GM23338 (cell line): Measurements from ENCODE around the gene FLNB. TPM values are rescaled to one million over a fixed set of nuclear protein-coding genes. Genes with fewer than 3 reads are reported as not detected.

Source experiments
- ATAC-seq: fragments of 200-7000 bp; cut with Tn5 transposase; 3 replicates; pipeline ENCODE4 v1.9.1; 2020
- DNase-seq: peaks from one replicate; pipeline ENCODE4 v3.0.0-alpha.2; 2015; ENCODE audit warnings: low spot score
- H2AFZ ChIP-seq: fragments of 200-600 bp; sonication (generic); 2 replicates; pipeline ENCODE4 v1.8.0; 2016; ENCODE audit warnings: antibody characterized with exemption, mild to moderate bottlenecking, moderate library complexity
- H3F3A ChIP-seq: fragments of 200-600 bp; sonication (generic); replicated peaks from 2 replicates; pipeline ENCODE4 v1.8.0; 2017; ENCODE audit warnings: antibody characterized with exemption, mixed run types, low read depth
- H3K27ac ChIP-seq: fragments of 200-600 bp; sonication (generic); 2 replicates; pipeline ENCODE4 v1.6.1; 2016; ENCODE audit warnings: low read depth
- H3K27me3 ChIP-seq: fragments of 200-600 bp; sonication (generic); 2 replicates; pipeline ENCODE4 v1.8.0; 2016; ENCODE audit warnings: mild to moderate bottlenecking, mixed run types, moderate library complexity; ENCODE audit not compliant: insufficient read depth
- H3K36me3 ChIP-seq: fragments of 200-600 bp; sonication (generic); 2 replicates; pipeline ENCODE4 v1.8.0; 2016; ENCODE audit warnings: mild to moderate bottlenecking; ENCODE audit not compliant: insufficient read depth
- H3K4me1 ChIP-seq: fragments of 200-600 bp; sonication (generic); 2 replicates; pipeline ENCODE4 v1.8.0; 2016; ENCODE audit warnings: mild to moderate bottlenecking, moderate library complexity; ENCODE audit not compliant: insufficient read depth
- H3K4me2 ChIP-seq: fragments of 200-600 bp; sonication (generic); 2 replicates; pipeline ENCODE4 v1.7.1; 2017; ENCODE audit warnings: mixed run types
- H3K4me3 ChIP-seq: fragments of 200-600 bp; sonication (generic); 2 replicates; pipeline ENCODE4 v1.6.1; 2016; ENCODE audit warnings: mixed run types
- H3K79me2 ChIP-seq: fragments of 200-600 bp; sonication (generic); replicated peaks from 2 replicates; pipeline ENCODE4 v1.8.0; 2017; ENCODE audit warnings: mild to moderate bottlenecking; ENCODE audit not compliant: insufficient read depth
- H3K9me2 ChIP-seq: fragments of 200-600 bp; sonication (generic); 2 replicates; pipeline ENCODE4 v1.8.0; 2017; ENCODE audit not compliant: insufficient read depth
- H4K20me1 ChIP-seq: fragments of 200-600 bp; sonication (generic); replicated peaks from 2 replicates; pipeline ENCODE4 v1.8.0; 2017; ENCODE audit warnings: mild to moderate bottlenecking; ENCODE audit not compliant: insufficient read depth
- H3K27ac Mint-ChIP-seq: 2 replicates; pipeline ENCODE4 v1.8.0; 2020; ENCODE audit warnings: inconsistent platforms, mild to moderate bottlenecking, moderate library complexity, mixed read lengths
- H3K27me3 Mint-ChIP-seq: 3 replicates; pipeline ENCODE4 v1.8.0; 2022; ENCODE audit warnings: low read depth, mild to moderate bottlenecking, moderate library complexity, mixed read lengths, inconsistent platforms; ENCODE audit not compliant: insufficient read depth, poor library complexity
- H3K36me3 Mint-ChIP-seq: 3 replicates; pipeline ENCODE4 v1.8.0; 2021; ENCODE audit warnings: low read depth, mild to moderate bottlenecking, inconsistent platforms, moderate library complexity, mixed read lengths
- H3K4me1 Mint-ChIP-seq: 3 replicates; pipeline ENCODE4 v1.8.0; 2020; ENCODE audit warnings: mild to moderate bottlenecking, inconsistent platforms, mixed read lengths
- H3K4me3 Mint-ChIP-seq: 3 replicates; pipeline ENCODE4 v1.8.0; 2021; ENCODE audit warnings: moderate library complexity, mild to moderate bottlenecking, inconsistent platforms, mixed read lengths
- H3K9me3 Mint-ChIP-seq: 3 replicates; pipeline ENCODE4 v1.8.0; 2020; ENCODE audit warnings: moderate library complexity, mild to moderate bottlenecking, inconsistent platforms, mixed read lengths
- CREB1 ChIP-seq: fragments of 250-450 bp; sonication (Bioruptor Pico); IDR thresholded peaks from 2 replicates; pipeline ENCODE4 v1.5.0; 2020; ENCODE audit warnings: low read depth, mild to moderate bottlenecking, moderate library complexity
- EZH2phosphoT487 ChIP-seq: fragments of 200-600 bp; sonication (generic); IDR thresholded peaks from one replicate; pipeline ENCODE4 v1.8.1; 2018; ENCODE audit warnings: antibody characterized with exemption; ENCODE audit not compliant: unreplicated experiment
- JUNB ChIP-seq: IDR thresholded peaks from one replicate; pipeline ENCODE4 v1.6.1; 2016; ENCODE audit warnings: antibody characterized with exemption; ENCODE audit not compliant: unreplicated experiment
- NANOG ChIP-seq: IDR thresholded peaks from 2 replicates; pipeline ENCODE4 v1.6.1; 2016; ENCODE audit warnings: antibody characterized with exemption, borderline replicate concordance
- POLR2AphosphoS5 ChIP-seq: IDR thresholded peaks from 2 replicates; pipeline ENCODE4 v1.6.1; 2016; ENCODE audit warnings: antibody characterized with exemption, low read depth
- STAT1 ChIP-seq: IDR thresholded peaks from one replicate; pipeline ENCODE4 v1.6.1; 2016; ENCODE audit warnings: antibody characterized with exemption; ENCODE audit not compliant: unreplicated experiment
- ZNF114 ChIP-seq: fragments of 250-450 bp; sonication (Bioruptor Pico); IDR thresholded peaks from 2 replicates; pipeline ENCODE4 v1.5.0; 2020; ENCODE audit warnings: mild to moderate bottlenecking, moderate library complexity
- polyA plus RNA-seq: library from polyadenylated mRNA; unstranded; fragments of >200 nt; fragmentation: Nextera tagmentation; extraction: Ambion mirVana; gene quantifications from 2 replicates; pipeline ENCODE4 v1.2.1, GENCODE V29; 2016
- total RNA-seq: library from RNA; depleted of rRNA; stranded (reverse); fragments of >200 nt; shearing (Covaris generic); gene quantifications from 2 replicates; pipeline ENCODE4 v1.2.3, GENCODE V29; 2014
- TF ChIP-seq, protein P1 (sequence below): IDR thresholded peaks from one replicate; pipeline ENCODE4 v1.6.1; 2018; ENCODE audit warnings: antibody characterized with exemption; ENCODE audit not compliant: unreplicated experiment
- TF ChIP-seq, protein P2 (sequence below), 2 experiments: fragments of 200-600 bp in 1 of 2; sonication (generic) in 1 of 2; conservative IDR thresholded peaks; 2 replicates each; pipeline versions ENCODE4 v1.5.1 to v1.6.1; 2016 to 2017; ENCODE audit warnings: antibody characterized with exemption in 2 of 2, low read depth in 2 of 2, mild to moderate bottlenecking in 2 of 2, moderate library complexity in 1 of 2
- TF ChIP-seq, protein P3 (sequence below): IDR thresholded peaks from 2 replicates; pipeline ENCODE4 v1.6.1; 2016; ENCODE audit warnings: antibody characterized with exemption

The FLNB gene
- total and polyA plus RNA-seq, 2 experiments from 2014 or later: 39.7 to 179 TPM

DNA sequence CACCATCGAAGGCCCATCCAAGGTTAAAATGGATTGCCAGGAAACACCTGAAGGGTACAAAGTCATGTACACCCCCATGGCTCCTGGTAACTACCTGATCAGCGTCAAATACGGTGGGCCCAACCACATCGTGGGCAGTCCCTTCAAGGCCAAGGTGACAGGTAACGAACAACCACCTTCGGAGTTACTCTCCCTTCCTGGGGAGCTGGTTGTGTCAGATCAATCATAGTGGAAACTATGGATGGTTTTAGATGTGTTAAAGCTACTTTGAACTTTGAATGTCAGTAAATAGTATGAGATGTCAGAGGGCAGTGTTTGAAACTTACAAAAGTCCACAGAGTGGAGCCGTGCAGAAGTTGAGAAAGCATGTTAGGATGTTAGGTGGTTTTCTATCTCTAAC lies 160.3 kb downstream of the FLNB start (continued):
- TF ChIP-seq, protein P1, sequence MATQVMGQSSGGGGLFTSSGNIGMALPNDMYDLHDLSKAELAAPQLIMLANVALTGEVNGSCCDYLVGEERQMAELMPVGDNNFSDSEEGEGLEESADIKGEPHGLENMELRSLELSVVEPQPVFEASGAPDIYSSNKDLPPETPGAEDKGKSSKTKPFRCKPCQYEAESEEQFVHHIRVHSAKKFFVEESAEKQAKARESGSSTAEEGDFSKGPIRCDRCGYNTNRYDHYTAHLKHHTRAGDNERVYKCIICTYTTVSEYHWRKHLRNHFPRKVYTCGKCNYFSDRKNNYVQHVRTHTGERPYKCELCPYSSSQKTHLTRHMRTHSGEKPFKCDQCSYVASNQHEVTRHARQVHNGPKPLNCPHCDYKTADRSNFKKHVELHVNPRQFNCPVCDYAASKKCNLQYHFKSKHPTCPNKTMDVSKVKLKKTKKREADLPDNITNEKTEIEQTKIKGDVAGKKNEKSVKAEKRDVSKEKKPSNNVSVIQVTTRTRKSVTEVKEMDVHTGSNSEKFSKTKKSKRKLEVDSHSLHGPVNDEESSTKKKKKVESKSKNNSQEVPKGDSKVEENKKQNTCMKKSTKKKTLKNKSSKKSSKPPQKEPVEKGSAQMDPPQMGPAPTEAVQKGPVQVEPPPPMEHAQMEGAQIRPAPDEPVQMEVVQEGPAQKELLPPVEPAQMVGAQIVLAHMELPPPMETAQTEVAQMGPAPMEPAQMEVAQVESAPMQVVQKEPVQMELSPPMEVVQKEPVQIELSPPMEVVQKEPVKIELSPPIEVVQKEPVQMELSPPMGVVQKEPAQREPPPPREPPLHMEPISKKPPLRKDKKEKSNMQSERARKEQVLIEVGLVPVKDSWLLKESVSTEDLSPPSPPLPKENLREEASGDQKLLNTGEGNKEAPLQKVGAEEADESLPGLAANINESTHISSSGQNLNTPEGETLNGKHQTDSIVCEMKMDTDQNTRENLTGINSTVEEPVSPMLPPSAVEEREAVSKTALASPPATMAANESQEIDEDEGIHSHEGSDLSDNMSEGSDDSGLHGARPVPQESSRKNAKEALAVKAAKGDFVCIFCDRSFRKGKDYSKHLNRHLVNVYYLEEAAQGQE: no peak
- TF ChIP-seq, protein P2, sequence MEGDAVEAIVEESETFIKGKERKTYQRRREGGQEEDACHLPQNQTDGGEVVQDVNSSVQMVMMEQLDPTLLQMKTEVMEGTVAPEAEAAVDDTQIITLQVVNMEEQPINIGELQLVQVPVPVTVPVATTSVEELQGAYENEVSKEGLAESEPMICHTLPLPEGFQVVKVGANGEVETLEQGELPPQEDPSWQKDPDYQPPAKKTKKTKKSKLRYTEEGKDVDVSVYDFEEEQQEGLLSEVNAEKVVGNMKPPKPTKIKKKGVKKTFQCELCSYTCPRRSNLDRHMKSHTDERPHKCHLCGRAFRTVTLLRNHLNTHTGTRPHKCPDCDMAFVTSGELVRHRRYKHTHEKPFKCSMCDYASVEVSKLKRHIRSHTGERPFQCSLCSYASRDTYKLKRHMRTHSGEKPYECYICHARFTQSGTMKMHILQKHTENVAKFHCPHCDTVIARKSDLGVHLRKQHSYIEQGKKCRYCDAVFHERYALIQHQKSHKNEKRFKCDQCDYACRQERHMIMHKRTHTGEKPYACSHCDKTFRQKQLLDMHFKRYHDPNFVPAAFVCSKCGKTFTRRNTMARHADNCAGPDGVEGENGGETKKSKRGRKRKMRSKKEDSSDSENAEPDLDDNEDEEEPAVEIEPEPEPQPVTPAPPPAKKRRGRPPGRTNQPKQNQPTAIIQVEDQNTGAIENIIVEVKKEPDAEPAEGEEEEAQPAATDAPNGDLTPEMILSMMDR (conservative IDR thresholded peaks at IDR 0.05; ENCODE audit: low read depth in 2 of 2): no peak
- TF ChIP-seq NANOG: no peak

DNA sequence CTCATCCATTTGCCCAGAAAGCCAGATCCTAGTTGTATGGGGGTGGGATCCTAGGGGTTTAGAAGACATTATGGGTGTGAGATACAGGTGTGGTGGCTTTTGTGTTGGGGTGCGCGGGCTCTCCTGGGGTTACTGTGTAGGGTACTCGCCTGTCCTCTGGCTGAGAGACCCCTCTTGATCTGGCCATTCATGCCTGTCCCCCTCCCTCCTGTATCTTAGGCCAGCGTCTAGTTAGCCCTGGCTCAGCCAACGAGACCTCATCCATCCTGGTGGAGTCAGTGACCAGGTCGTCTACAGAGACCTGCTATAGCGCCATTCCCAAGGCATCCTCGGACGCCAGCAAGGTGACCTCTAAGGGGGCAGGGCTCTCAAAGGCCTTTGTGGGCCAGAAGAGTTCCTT lies 161.1 kb downstream of the FLNB start:
- Histone ChIP-seq H4K20me1 (peaks cover 7% of the 10 kb centered on the region; the same call in 1 of the 2 replicates), H3K4me3 (no peak overlapping the region), H3K4me1 (peaks cover 12% of the 10 kb centered on the region), H2AFZ (no peak overlapping the region), H3K9me2 (no peaks in the 10 kb centered on the region), H3F3A (0 out of 2 replicates have a peak, but pooled peaks cover 6% of the 10 kb centered on the region), H3K27ac (no peak overlapping the region), H3K36me3 (no peaks in the 10 kb centered on the region; the same call in 1 of the 2 replicates), H3K27me3 (no peaks in the 10 kb centered on the region), H3K4me2 (no peak overlapping the region), H3K79me2 (no peaks in the 10 kb centered on the region)
- Mint-ChIP-seq H3K27me3 (peaks cover 21% of the 10 kb centered on the region), H3K9me3 (no peaks in the 10 kb centered on the region; the same call in 2 of the 3 replicates), H3K4me3 (no peak overlapping the region), H3K36me3 (peaks cover 36% of the 10 kb centered on the region), H3K27ac (no peak overlapping the region), H3K4me1 (peaks cover 17% of the 10 kb centered on the region)
- DNase-seq (no peak), ATAC-seq (no peak)
- TF ChIP-seq, protein P2 (conservative IDR thresholded peaks at IDR 0.05; ENCODE audit: low read depth in 2 of 2): no peak
- TF ChIP-seq STAT1 (no peak), NANOG (no peak), CREB1 (CRISPR knock-in tag) (no peak), ZNF114 (CRISPR knock-in tag) (no peak), POLR2AphosphoS5 (no peak), JUNB (no peak), EZH2phosphoT487 (no peak)
- TF ChIP-seq, protein P1: no peak
- TF ChIP-seq, protein P3, sequence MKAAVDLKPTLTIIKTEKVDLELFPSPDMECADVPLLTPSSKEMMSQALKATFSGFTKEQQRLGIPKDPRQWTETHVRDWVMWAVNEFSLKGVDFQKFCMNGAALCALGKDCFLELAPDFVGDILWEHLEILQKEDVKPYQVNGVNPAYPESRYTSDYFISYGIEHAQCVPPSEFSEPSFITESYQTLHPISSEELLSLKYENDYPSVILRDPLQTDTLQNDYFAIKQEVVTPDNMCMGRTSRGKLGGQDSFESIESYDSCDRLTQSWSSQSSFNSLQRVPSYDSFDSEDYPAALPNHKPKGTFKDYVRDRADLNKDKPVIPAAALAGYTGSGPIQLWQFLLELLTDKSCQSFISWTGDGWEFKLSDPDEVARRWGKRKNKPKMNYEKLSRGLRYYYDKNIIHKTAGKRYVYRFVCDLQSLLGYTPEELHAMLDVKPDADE: no peak
